Kidney (tissue), 14 donors: ENCODE measurements around the gene ROMO1. TPM values are rescaled to one million over a fixed set of nuclear protein-coding genes. Genes with fewer than 3 reads are reported as not detected.

ENCODE experiments used
- DNase-seq, 5 donors: peaks; one replicate each; pipeline ENCODE4 v3.0.0-alpha.2; 2013 to 2020
- FAIRE-seq: peaks from 2 replicates; lab custom pipeline; 2012; peaks lifted over from hg19 to GRCh38; lab: Jason Lieb, UNC
- H3K27ac ChIP-seq, 2 donors: one replicate each; pipeline ENCODE4 v1.7.0; 2013; ENCODE audit warnings: low read depth in 2 of 2, low read length in 2 of 2, inconsistent platforms in 1 of 2
- H3K27me3 ChIP-seq: one replicate; pipeline ENCODE4 v1.7.1; 2013; ENCODE audit warnings: low read length, inconsistent platforms; ENCODE audit not compliant: control insufficient read depth, insufficient read depth
- H3K36me3 ChIP-seq, 3 donors: one replicate each; pipeline versions ENCODE4 v1.7.0 to v1.7.1; 2013; ENCODE audit warnings: low read length in 3 of 3, control low read depth in 1 of 3, inconsistent platforms in 1 of 3; ENCODE audit not compliant: insufficient read depth in 3 of 3, control insufficient read depth in 2 of 3
- H3K4me1 ChIP-seq, 3 donors: one replicate each; pipeline versions ENCODE4 v1.7.0 to v1.7.1; 2013; ENCODE audit warnings: low read length in 3 of 3, inconsistent platforms in 1 of 3, low read depth in 1 of 3; ENCODE audit not compliant: control insufficient read depth in 2 of 3, insufficient read depth in 2 of 3
- H3K4me3 ChIP-seq, 3 donors: one replicate each; pipeline versions ENCODE4 v1.7.0 to v1.8.1; 2013; ENCODE audit warnings: low read length in 3 of 3, control low read depth in 1 of 3, inconsistent platforms in 1 of 3
- H3K9ac ChIP-seq, 3 donors: one replicate each; pipeline versions ENCODE4 v1.7.0 to v1.7.1; 2013; ENCODE audit warnings: low read length in 3 of 3, control low read depth in 1 of 3, inconsistent platforms in 1 of 3
- H3K9me3 ChIP-seq, 3 donors: one replicate each; pipeline versions ENCODE4 v1.7.0 to v1.7.1; 2013; ENCODE audit warnings: low read length in 3 of 3, control low read depth in 1 of 3, inconsistent platforms in 1 of 3; ENCODE audit not compliant: control insufficient read depth in 2 of 3, insufficient read depth in 1 of 3
- intact Hi-C: fragments of 100-400 bp; cut with DNase I; formaldehyde crosslinking; loops from one replicate; pipeline ENCODE4 v1.11.1; 2022
- polyA plus RNA-seq: library from polyadenylated mRNA; stranded (reverse); fragments of 350-450 nt; fragmentation: Illumina TruSeq; extraction: RNeasy Lipid Tissue Mini Kit (QIAGEN cat#74804); gene quantifications from one replicate; pipeline ENCODE4 v1.2.3, GENCODE V29; 2014; ENCODE audit warnings: low read depth, low replicate concordance; ENCODE audit not compliant: insufficient read depth
- total RNA-seq: library from RNA; stranded (reverse); fragmentation: NEBNext Ultra II Directional; extraction: Animal tissue kit (Norgen Biotek cat#: 25700); gene quantifications from one replicate; pipeline ENCODE4 v1.2.1, GENCODE V29; 2021
- TF ChIP-seq, protein P1 (sequence below): IDR thresholded peaks from 3 replicates; pipeline ENCODE4 v1.5.1; 2012; ENCODE audit warnings: mild to moderate bottlenecking, moderate library complexity, borderline replicate concordance; ENCODE audit not compliant: insufficient read depth; ENCODE audit errors: extremely low read depth
- donor health status: control.
- donor health status: control.
- donor health status: control.
- donor health status: control.
- donor health status: control.
- donor health status: DM: yes; HTN: yes; CAD: no.
- donor health status: Normal renal cell carcinoma (clear cell type).

The ROMO1 gene
- total and polyA plus RNA-seq, 2 donors from 2014 or later = 141 to 408 TPM

DNA sequence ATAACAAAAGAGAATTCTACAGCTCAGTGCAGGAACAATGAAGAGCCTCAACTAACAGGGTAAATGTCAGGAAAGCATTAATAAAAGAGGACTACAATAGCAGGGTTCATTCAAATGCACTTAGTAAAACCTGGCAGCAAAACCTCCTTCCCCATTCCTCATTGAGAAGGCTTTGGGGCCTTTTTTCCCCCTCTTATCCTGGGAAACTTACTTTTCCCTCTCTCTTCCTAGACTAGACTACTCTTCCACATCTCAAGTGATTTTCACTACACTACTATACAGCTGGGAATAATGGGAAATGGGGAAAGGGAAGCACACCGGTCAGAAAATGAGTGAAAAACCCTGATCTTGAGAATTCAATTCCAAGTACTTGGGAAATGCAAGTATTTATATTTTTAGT is 10.1 kb downstream of the ROMO1 start:
- Histone ChIP-seq H3K4me1 (no peaks in the 10 kb centered on the region), H3K36me3 (peaks cover 27 to 76% (median 43%) of the 10 kb centered on the region in 3 donors), H3K27me3 (no peaks in the 10 kb centered on the region), H3K27ac (no peak overlapping the region), H3K9ac (peak overlapping the region in 1 of 3 donors; percentile 6), H3K4me3 (no peak overlapping the region), H3K9me3 (no peaks in the 10 kb centered on the region)
- TF ChIP-seq, protein P1, sequence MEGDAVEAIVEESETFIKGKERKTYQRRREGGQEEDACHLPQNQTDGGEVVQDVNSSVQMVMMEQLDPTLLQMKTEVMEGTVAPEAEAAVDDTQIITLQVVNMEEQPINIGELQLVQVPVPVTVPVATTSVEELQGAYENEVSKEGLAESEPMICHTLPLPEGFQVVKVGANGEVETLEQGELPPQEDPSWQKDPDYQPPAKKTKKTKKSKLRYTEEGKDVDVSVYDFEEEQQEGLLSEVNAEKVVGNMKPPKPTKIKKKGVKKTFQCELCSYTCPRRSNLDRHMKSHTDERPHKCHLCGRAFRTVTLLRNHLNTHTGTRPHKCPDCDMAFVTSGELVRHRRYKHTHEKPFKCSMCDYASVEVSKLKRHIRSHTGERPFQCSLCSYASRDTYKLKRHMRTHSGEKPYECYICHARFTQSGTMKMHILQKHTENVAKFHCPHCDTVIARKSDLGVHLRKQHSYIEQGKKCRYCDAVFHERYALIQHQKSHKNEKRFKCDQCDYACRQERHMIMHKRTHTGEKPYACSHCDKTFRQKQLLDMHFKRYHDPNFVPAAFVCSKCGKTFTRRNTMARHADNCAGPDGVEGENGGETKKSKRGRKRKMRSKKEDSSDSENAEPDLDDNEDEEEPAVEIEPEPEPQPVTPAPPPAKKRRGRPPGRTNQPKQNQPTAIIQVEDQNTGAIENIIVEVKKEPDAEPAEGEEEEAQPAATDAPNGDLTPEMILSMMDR = no peak
- intact Hi-C loops = no loop called here
- DNase-seq = no peak
- no peak for FAIRE-seq

- TF ChIP-seq, protein P1 = no peak
- no peaks in the 10 kb centered on the region for H3K27me3 ChIP-seq
Observed at GRCh38 chr20:35710039-35710438, 10.8 kb downstream of the ROMO1 start.

GRCh38 chr20:35710884-35711587 is 11.8 kb downstream of the ROMO1 start:
- H3K9ac ChIP-seq = no peak overlapping the region
- no peak for DNase-seq
- no peak overlapping the region for H3K27ac ChIP-seq
- no peaks in the 10 kb centered on the region for H3K4me1 ChIP-seq
- H3K4me3 ChIP-seq = no peak overlapping the region
- FAIRE-seq = no peak
- no peaks in the 10 kb centered on the region for H3K27me3 ChIP-seq
- H3K36me3 ChIP-seq = peaks cover 29 to 74% (median 45%) of the 10 kb centered on the region in 3 donors
- intact Hi-C loops = no loop called here
- TF ChIP-seq, protein P1 = no peak
- H3K9me3 ChIP-seq = no peaks in the 10 kb centered on the region

More at GRCh38 chr20:35710039-35710438, 10.8 kb downstream of the ROMO1 start:
- Histone ChIP-seq H3K9me3 (no peaks in the 10 kb centered on the region), H3K9ac (no peak overlapping the region), H3K4me1 (no peaks in the 10 kb centered on the region), H3K4me3 (no peak overlapping the region), H3K27ac (no peak overlapping the region), H3K36me3 (peaks cover 26 to 74% (median 42%) of the 10 kb centered on the region in 3 donors)
- DNase-seq (no peak), FAIRE-seq (no peak)
- intact Hi-C loops = no loop called here
